Measurements from ENCODE around the gene COLQ. TPM values are rescaled to one million over a fixed set of nuclear protein-coding genes. Genes with fewer than 3 reads are reported as not detected.

The COLQ gene
- total RNA-seq, 4 donors from 2014 or later: 0.53 to 13.2 (median 2.6) TPM

GRCh38 chr3:15438983-15439382 lies 82.5 kb downstream of the COLQ start:
- no peak for DNase-seq
- Histone ChIP-seq H3K4me3 (no peak overlapping the region), H3K36me3 (peaks cover 0 to 91% (median 0%) of the 10 kb centered on the region in 3 donors), H3K9me3 (no peaks in the 10 kb centered on the region), H3K27ac (no peak overlapping the region), H3K4me1 (no peaks in the 10 kb centered on the region), H3K27me3 (no peaks in the 10 kb centered on the region)
- TF ChIP-seq CTCF (IDR thresholded peaks at IDR 0.05): no peak
- no peak for TF ChIP-seq POLR2A (IDR thresholded peaks at IDR 0.05)

GRCh38 chr3:15436246-15436645 lies 85.3 kb downstream of the COLQ start:
- Histone ChIP-seq H3K27ac (no peak overlapping the region), H3K27me3 (no peaks in the 10 kb centered on the region), H3K36me3 (peaks cover 0 to 99% (median 0%) of the 10 kb centered on the region in 3 donors), H3K4me1 (no peaks in the 10 kb centered on the region), H3K4me3 (no peak overlapping the region), H3K9me3 (no peaks in the 10 kb centered on the region)
- TF ChIP-seq CTCF (IDR thresholded peaks at IDR 0.05) (no peak), POLR2A (IDR thresholded peaks at IDR 0.05) (no peak)
- DNase-seq: no peak

DNA sequence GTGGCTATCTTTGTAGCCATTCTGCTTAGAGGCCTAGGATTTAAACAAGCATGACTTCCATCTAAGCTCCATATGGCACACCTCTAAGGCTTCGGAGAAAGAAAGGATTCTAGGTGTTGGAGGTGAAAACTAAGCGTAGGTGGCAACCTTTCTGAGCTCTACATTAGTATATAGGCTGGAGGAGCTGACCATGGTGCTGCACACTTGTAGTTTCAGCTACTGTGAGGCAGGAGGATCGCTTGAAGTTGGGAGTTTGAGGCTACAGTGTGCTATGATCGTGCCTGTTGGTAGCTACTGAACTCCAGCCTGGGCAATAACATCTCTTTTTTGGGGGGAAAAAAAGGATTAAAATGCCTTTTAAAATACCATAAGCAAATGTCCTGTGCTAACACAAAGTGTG lies 86.8 kb downstream of the COLQ start:
- Histone ChIP-seq H3K36me3 (peaks cover 0 to 92% (median 0%) of the 10 kb centered on the region in 3 donors), H3K9me3 (no peaks in the 10 kb centered on the region), H3K4me1 (peaks cover 0 to 3% (median 0%) of the 10 kb centered on the region in 4 donors), H3K4me3 (no peak overlapping the region), H3K27me3 (no peaks in the 10 kb centered on the region), H3K27ac (no peak overlapping the region)
- no peak for DNase-seq
- no peak for TF ChIP-seq POLR2A (IDR thresholded peaks at IDR 0.05)
- TF ChIP-seq CTCF (IDR thresholded peaks at IDR 0.05): no peak

DNA sequence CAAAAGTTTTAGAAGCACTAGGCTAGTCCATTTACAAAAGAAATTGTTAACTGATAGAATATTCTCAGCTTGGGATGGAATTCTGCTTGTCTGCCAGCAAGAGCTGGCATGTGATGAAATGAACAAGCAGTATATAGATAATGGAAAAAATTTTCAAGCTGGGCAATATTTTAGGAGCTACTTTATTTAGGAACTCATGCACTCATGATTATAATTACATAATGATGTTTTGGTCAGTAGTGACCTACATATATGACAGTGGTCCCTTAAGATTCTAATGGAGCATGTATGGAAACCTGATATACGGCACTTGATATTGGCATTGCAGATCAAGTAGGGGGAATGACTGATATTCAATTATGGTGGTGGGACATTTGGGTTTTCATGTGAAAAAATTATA lies 88.0 kb downstream of the COLQ start:
- Histone ChIP-seq H3K4me1 (peaks cover 0 to 15% (median 2%) of the 10 kb centered on the region in 4 donors), H3K36me3 (peaks cover 0 to 80% (median 0%) of the 10 kb centered on the region in 3 donors), H3K27ac (no peak overlapping the region)

GRCh38 chr3:15431256-15431837 lies 90.2 kb downstream of the COLQ start:
- Histone ChIP-seq H3K36me3 (peaks cover 0 to 60% (median 0%) of the 10 kb centered on the region in 3 donors), H3K4me1 (peaks cover 0 to 25% (median 2%) of the 10 kb centered on the region in 4 donors), H3K4me3 (no peak overlapping the region), H3K27me3 (no peaks in the 10 kb centered on the region), H3K9me3 (no peaks in the 10 kb centered on the region), H3K27ac (no peak overlapping the region)
- no peak for DNase-seq
- no peak for TF ChIP-seq CTCF (IDR thresholded peaks at IDR 0.05)
- TF ChIP-seq POLR2A (IDR thresholded peaks at IDR 0.05): no peak

More for the DNA sequence above, 88.0 kb downstream of the COLQ start:
- Histone ChIP-seq H3K9me3 (no peaks in the 10 kb centered on the region), H3K4me3 (no peak overlapping the region), H3K27me3 (no peaks in the 10 kb centered on the region)
- DNase-seq: no peak
- TF ChIP-seq CTCF (IDR thresholded peaks at IDR 0.05) (no peak), POLR2A (IDR thresholded peaks at IDR 0.05) (no peak)
